A549 (cell line): Measurements from ENCODE around the gene PNPLA7. TPM values are rescaled to one million over a fixed set of nuclear protein-coding genes. Genes with fewer than 3 reads are reported as not detected.

Experiments
- ATAC-seq, 2 experiments: fragments of 200-7000 bp in 1 of 2; fragments of >200 bp in 1 of 2; cut with Nextera tagmentation in 1 of 2; cut with Tn5 transposase in 1 of 2; 3 replicates each; pipeline versions ENCODE4 v1.8.0 to v1.9.1; 2018 to 2020; ENCODE audit warnings: mild to moderate bottlenecking in 1 of 2, moderate library complexity in 1 of 2
- CTCF ChIA-PET: fragments of 300-600 bp; sonication (Branson Sonifier 250); formaldehyde crosslinking; extraction: SDS; loops from one replicate; lab custom pipeline; 2021; ENCODE audit warnings: antibody characterized with exemption, inconsistent platforms; lab: Yijun Ruan, JAX
- POLR2A ChIA-PET: fragments of 350-600 bp; formaldehyde crosslinking; extraction: SDS; loops from one replicate; lab custom pipeline; 2021; ENCODE audit warnings: antibody characterized with exemption, inconsistent platforms; lab: Yijun Ruan, JAX
- DNase-seq, 2 experiments: peaks; one replicate each; pipeline versions ENCODE4 v3.0.0 to v3.0.0-alpha.2; 2011 to 2016; ENCODE audit warnings: low read depth in 1 of 2, low spot score in 1 of 2
- FAIRE-seq: peaks from 2 replicates; lab custom pipeline; 2011; peaks lifted over from hg19 to GRCh38; lab: Jason Lieb, UNC
- H3K27ac ChIP-seq, 2 experiments: fragments of >200 bp; sonication (Bioruptor Twin); formaldehyde crosslinking; 3 replicates each; pipeline ENCODE4 v1.5.1; 2016 to 2017
- H3K4me1 ChIP-seq: fragments of >200 bp; sonication (Bioruptor Twin); formaldehyde crosslinking; 3 replicates; pipeline ENCODE4 v1.6.1; 2016
- H3K4me2 ChIP-seq: fragments of >200 bp; sonication (Bioruptor Twin); formaldehyde crosslinking; 3 replicates; pipeline ENCODE4 v1.6.1; 2016
- H3K4me3 ChIP-seq: fragments of >200 bp; sonication (Bioruptor Twin); formaldehyde crosslinking; 3 replicates; pipeline ENCODE4 v1.5.1; 2016
- H3K9me3 ChIP-seq: fragments of >200 bp; sonication (Bioruptor Twin); formaldehyde crosslinking; 3 replicates; pipeline ENCODE4 v1.6.1; 2016
- BHLHE40 ChIP-seq: IDR thresholded peaks from 2 replicates; pipeline ENCODE4 v1.6.1; 2012; ENCODE audit warnings: low read depth, low read length, inconsistent platforms
- CBX8 ChIP-seq: fragments of 200-600 bp; sonication (generic); IDR thresholded peaks from 2 replicates; pipeline ENCODE4 v1.6.1; 2016
- CHD4 ChIP-seq: fragments of 200-600 bp; sonication (generic); IDR thresholded peaks from 2 replicates; pipeline ENCODE4 v1.6.1; 2016; ENCODE audit warnings: antibody characterized with exemption, mild to moderate bottlenecking, borderline replicate concordance
- FOSL2 ChIP-seq, 2 experiments: fragments of 450-650 bp in 1 of 2; fragments of >200 bp in 1 of 2; sonication (Bioruptor Twin) in 1 of 2; formaldehyde crosslinking; IDR thresholded peaks; 2 replicates each; pipeline versions ENCODE4 v1.5.0 to v1.6.1; 2016 to 2020; ENCODE audit warnings: mild to moderate bottlenecking in 1 of 2, moderate library complexity in 1 of 2
- GATA3 ChIP-seq: IDR thresholded peaks from 2 replicates; pipeline ENCODE4 v1.6.1; 2012; ENCODE audit warnings: borderline replicate concordance
- HDAC2 ChIP-seq: fragments of 200-600 bp; sonication (generic); IDR thresholded peaks from 2 replicates; pipeline ENCODE4 v1.6.1; 2016
- HEYL ChIP-seq: fragments of 250-450 bp; sonication (Bioruptor Pico); IDR thresholded peaks from 2 replicates; pipeline ENCODE4 v1.8.0; 2021; ENCODE audit warnings: mild to moderate bottlenecking, moderate library complexity
- HOXB13 ChIP-seq: fragments of 250-450 bp; sonication (Bioruptor Pico); IDR thresholded peaks from 2 replicates; pipeline ENCODE4 v1.5.0; 2020; ENCODE audit warnings: low read depth, mild to moderate bottlenecking, moderate library complexity
- KDM1A ChIP-seq: fragments of 200-600 bp; sonication (generic); IDR thresholded peaks from 2 replicates; pipeline ENCODE4 v1.6.1; 2016; ENCODE audit warnings: low read depth, mild to moderate bottlenecking
- NFE2L2 ChIP-seq: fragments of 150-350 bp; conservative IDR thresholded peaks from 2 replicates; pipeline ENCODE4 v1.6.1; 2014; ENCODE audit warnings: low read length
- POLR2A ChIP-seq: IDR thresholded peaks from 2 replicates; pipeline ENCODE4 v1.6.1; 2012; ENCODE audit warnings: mild to moderate bottlenecking, low read length
- POLR2AphosphoS2 ChIP-seq: conservative IDR thresholded peaks from 2 replicates; pipeline ENCODE4 v1.6.1; 2012; ENCODE audit warnings: low read length, improper control_type of control experiment, inconsistent platforms
- TFCP2L1 ChIP-seq: fragments of 250-450 bp; sonication (Bioruptor Pico); IDR thresholded peaks from 2 replicates; pipeline ENCODE4 v1.5.0; 2021; ENCODE audit warnings: mild to moderate bottlenecking
- ZC3H11A ChIP-seq: fragments of 450-650 bp; IDR thresholded peaks from 2 replicates; pipeline ENCODE4 v1.6.1; 2014; ENCODE audit warnings: antibody characterized with exemption, mild to moderate bottlenecking
- ZFP36 ChIP-seq: fragments of 450-650 bp; IDR thresholded peaks from 2 replicates; pipeline ENCODE4 v1.6.1; 2014; ENCODE audit warnings: borderline replicate concordance; ENCODE audit not compliant: partially characterized antibody
- ZNF302 ChIP-seq: fragments of 250-450 bp; sonication (Bioruptor Pico); IDR thresholded peaks from 2 replicates; pipeline ENCODE4 v1.9.0; 2021; ENCODE audit warnings: inconsistent platforms, mild to moderate bottlenecking, moderate library complexity
- ZSCAN20 ChIP-seq: fragments of 250-450 bp; sonication (Bioruptor Pico); IDR thresholded peaks from 2 replicates; pipeline ENCODE4 v1.8.0; 2022; ENCODE audit warnings: mild to moderate bottlenecking, moderate library complexity
- WGBS: methylation state at CpG from one replicate; pipeline ENCODE4 v1.1.6; 2017; ENCODE audit errors: missing lambda C conversion rate; 5-methylcytosine and 5-hydroxymethylcytosine counted together
- polyA plus RNA-seq, 4 experiments: library from polyadenylated mRNA; depleted of rRNA in 3 of 4; stranded (reverse); fragments of >200 nt; fragmentation: RNase III in 1 of 4; extraction: RNeasy Plus Mini Kit Qiagen cat#74134 plus additional on column Dnase treatment in 1 of 4; gene quantifications; 2 replicates in 3 of 4; 3 replicates in 1 of 4; pipeline ENCODE4 v1.2.3, GENCODE V29; 2011 to 2017
- TF ChIP-seq, protein P1 (sequence below): IDR thresholded peaks from 2 replicates; pipeline ENCODE4 v1.6.1; 2012; ENCODE audit warnings: low read depth, borderline replicate concordance
- TF ChIP-seq, protein P2 (sequence below): fragments of 200-600 bp; sonication (generic); IDR thresholded peaks from 2 replicates; pipeline ENCODE4 v1.6.1; 2016; ENCODE audit warnings: antibody characterized with exemption, mild to moderate bottlenecking, moderate library complexity
- TF ChIP-seq, protein P3 (sequence below): IDR thresholded peaks from 2 replicates; pipeline ENCODE4 v1.6.1; 2012
- TF ChIP-seq, protein P4 (sequence below): fragments of 150-350 bp; IDR thresholded peaks from 2 replicates; pipeline ENCODE4 v1.6.1; 2014; ENCODE audit warnings: low read depth, mild to moderate bottlenecking, low read length
- TF ChIP-seq, protein P5 (sequence below): fragments of >200 bp; sonication (Bioruptor Twin); formaldehyde crosslinking; IDR thresholded peaks from 2 replicates; pipeline ENCODE4 v1.6.1; 2016
- TF ChIP-seq, protein P6 (sequence below): IDR thresholded peaks from 2 replicates; pipeline ENCODE4 v1.6.1; 2012

Gene PNPLA7
- polyA plus RNA-seq, 2 of the 4 experiments (the other 2 are of a cell fraction): 0.31 to 1.1 TPM

DNA sequence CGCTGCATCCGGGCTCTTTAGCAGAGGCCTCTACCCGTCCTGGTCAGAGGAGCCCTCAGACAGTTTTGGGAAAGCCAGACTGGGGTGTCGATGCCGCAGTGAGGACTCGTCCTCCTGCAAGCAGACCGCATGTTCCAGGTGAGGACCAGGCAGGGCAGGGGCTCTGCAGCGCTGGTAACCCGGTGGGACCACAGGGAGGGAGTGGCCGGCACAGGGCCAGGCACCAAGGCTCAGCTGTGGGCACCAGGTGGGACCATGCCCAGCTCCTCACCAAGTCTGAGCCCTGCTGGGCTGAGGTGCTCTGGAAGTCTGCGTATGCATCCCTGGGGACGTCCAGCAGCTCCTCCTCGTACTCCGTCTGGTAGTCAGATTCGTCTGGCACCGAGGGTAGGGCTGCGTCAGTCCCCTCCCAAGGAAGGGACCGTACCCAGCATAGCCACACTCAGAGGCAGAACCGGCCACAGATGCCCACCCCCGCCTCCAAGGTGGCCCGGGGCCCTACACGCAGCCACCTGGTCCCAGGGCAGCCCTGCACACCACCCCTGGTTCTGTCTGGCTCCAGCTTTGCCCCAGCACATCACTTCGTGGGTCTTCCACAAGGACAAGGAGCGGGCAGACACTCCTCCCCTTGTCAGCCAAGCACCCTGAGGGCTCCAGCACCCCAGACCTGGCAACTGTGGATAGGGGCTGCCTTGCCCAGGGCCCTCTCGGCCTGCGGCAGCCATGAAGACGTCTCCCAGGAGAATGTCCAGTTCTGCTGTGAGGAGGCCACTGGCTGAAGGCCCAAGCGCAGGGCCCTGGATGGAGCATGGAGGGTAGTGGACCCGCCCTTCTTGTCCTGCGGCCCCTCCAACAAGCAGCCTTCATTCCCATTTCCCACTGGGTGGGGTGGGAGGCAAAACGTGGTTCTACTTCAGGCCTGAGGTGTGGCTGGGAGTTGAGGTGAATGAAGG is 89.6 kb downstream of the PNPLA7 start (continued):
- TF ChIP-seq, protein P1, sequence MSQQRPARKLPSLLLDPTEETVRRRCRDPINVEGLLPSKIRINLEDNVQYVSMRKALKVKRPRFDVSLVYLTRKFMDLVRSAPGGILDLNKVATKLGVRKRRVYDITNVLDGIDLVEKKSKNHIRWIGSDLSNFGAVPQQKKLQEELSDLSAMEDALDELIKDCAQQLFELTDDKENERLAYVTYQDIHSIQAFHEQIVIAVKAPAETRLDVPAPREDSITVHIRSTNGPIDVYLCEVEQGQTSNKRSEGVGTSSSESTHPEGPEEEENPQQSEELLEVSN: no peak
- no peak for TF ChIP-seq GATA3

DNA sequence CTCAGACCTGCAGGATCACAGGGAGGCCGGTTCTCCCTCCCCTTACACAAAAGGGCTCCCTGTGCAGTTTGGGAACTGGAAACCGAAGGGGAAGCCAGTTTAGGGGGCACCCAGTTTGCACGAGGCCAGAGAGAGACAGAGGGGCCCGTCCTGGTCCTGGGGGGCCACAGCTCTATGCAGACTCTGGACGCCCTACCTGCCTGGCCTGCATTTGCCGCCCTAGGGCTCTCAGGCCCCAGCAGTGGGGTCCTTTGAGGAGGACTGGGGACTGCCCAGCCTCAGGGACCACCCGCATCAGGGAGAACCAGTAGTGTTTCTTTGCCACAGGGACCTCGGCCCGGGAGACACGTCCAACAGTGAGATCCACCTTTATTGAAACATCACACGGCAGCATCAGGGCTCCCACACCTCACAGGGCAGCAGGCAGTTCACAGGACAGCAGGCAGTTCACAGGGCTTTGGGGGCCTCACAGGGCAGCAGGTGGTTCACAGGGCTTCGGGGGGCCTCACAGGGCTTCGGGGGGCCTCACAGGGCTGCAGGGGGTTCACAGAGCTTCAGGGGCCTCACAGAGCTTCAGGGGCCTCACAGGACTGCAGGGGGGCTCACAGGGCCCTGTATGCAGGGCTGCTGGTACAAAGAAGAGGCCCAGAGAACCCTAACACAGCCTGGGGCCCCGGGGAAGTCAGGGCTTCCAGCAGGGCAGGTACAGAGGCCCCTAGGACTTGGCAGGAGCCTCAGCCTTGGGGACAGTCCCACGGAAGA is 90.4 kb downstream of the PNPLA7 start:
- no peaks in the 10 kb centered on the region for H3K9me3 ChIP-seq
- 30% methylated on average over 10 of the region's 15 CpGs for whole genome bisulfite sequencing
- DNase-seq: no peak
- ChIA-PET CTCF (interaction anchor here (0.6 to 1.7 kb wide), 5 partner anchors 12 to 46 kb away, joined by 3 to 4 read pairs (median 3); no protein-coding TSS in a partner anchor), POLR2A (interaction anchor here (0.6 to 1.0 kb wide), 6 partner anchors 15 to 183 kb away, joined by 3 to 7 read pairs (median 4); partner anchors contain the start of genes EXD3, NOXA1, NRARP and TOR4A)
- ATAC-seq: peak; percentile 15 to 19; a peak in 5 of 6 replicates
- H3K4me1 ChIP-seq: peaks cover 32% of the 10 kb centered on the region
- peak; percentile 30; the same call in 1 of the 2 replicates for TF ChIP-seq HOXB13 (CRISPR knock-in tag)
- TF ChIP-seq, protein P2, sequence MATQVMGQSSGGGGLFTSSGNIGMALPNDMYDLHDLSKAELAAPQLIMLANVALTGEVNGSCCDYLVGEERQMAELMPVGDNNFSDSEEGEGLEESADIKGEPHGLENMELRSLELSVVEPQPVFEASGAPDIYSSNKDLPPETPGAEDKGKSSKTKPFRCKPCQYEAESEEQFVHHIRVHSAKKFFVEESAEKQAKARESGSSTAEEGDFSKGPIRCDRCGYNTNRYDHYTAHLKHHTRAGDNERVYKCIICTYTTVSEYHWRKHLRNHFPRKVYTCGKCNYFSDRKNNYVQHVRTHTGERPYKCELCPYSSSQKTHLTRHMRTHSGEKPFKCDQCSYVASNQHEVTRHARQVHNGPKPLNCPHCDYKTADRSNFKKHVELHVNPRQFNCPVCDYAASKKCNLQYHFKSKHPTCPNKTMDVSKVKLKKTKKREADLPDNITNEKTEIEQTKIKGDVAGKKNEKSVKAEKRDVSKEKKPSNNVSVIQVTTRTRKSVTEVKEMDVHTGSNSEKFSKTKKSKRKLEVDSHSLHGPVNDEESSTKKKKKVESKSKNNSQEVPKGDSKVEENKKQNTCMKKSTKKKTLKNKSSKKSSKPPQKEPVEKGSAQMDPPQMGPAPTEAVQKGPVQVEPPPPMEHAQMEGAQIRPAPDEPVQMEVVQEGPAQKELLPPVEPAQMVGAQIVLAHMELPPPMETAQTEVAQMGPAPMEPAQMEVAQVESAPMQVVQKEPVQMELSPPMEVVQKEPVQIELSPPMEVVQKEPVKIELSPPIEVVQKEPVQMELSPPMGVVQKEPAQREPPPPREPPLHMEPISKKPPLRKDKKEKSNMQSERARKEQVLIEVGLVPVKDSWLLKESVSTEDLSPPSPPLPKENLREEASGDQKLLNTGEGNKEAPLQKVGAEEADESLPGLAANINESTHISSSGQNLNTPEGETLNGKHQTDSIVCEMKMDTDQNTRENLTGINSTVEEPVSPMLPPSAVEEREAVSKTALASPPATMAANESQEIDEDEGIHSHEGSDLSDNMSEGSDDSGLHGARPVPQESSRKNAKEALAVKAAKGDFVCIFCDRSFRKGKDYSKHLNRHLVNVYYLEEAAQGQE: no peak
- no peak for FAIRE-seq
- peak overlapping the region; percentile 89 to 93 for H3K27ac ChIP-seq
- H3K4me2 ChIP-seq: peak overlapping the region; percentile 99
- H3K4me3 ChIP-seq: peak overlapping the region; percentile 83

DNA sequence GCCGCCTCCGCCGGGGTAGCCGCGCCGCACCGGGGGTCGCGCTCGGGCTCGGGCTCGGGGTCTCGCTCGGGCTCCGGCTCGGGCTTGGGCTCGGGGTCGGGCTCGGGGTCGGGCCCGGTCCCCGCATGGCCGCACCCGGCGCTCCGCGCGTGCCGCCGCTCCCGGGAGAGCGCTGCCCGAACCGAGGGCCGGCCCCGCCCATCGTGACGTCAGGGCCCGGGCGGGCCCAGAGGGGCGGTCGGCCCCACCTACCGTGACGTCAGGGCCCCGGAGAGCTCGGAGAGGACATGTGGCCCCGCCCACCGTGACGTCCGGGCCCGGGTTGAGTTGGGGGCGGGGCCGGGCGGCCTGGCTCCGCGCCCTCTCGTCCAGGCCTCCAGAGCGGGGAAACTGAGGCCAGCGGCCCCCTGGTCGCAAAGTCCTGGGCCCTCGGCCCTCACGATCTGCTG is 91.0 kb downstream of the PNPLA7 start, which contains the start of gene NSMF:
Gene NSMF (minus strand): TSS at position 183 of the 449 bp plus-strand sequence. CDS start 232 bp downstream, outside the sequence.
- H3K27ac ChIP-seq: peak within 1 kb of the TSS; percentile 89 to 93
- WGBS: 0% methylated on average over 6 of the region's 62 CpGs
- TF ChIP-seq BHLHE40: no peak
- TF ChIP-seq ZSCAN20 (CRISPR knock-in tag): 0 out of 2 replicates have a peak, but pooled peaks have one; percentile 42
- TF ChIP-seq, protein P3, sequence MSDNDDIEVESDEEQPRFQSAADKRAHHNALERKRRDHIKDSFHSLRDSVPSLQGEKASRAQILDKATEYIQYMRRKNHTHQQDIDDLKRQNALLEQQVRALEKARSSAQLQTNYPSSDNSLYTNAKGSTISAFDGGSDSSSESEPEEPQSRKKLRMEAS: peak; percentile 63; the same call in 1 of the 2 replicates
- TF ChIP-seq HEYL (CRISPR knock-in tag): no peak; the same call in 1 of the 2 replicates
- TF ChIP-seq KDM1A: no peak
- TF ChIP-seq FOSL2 (IDR thresholded peaks at IDR 0.05): no peak
- peak; percentile 34; the same call in 1 of the 2 replicates for TF ChIP-seq FOSL2 (CRISPR knock-in tag; IDR thresholded peaks at IDR 0.05)
- TF ChIP-seq ZC3H11A: no peak
- no peak for TF ChIP-seq POLR2AphosphoS2
- no peak for TF ChIP-seq NFE2L2
- no peak for TF ChIP-seq ZNF302
- TF ChIP-seq, protein P4, sequence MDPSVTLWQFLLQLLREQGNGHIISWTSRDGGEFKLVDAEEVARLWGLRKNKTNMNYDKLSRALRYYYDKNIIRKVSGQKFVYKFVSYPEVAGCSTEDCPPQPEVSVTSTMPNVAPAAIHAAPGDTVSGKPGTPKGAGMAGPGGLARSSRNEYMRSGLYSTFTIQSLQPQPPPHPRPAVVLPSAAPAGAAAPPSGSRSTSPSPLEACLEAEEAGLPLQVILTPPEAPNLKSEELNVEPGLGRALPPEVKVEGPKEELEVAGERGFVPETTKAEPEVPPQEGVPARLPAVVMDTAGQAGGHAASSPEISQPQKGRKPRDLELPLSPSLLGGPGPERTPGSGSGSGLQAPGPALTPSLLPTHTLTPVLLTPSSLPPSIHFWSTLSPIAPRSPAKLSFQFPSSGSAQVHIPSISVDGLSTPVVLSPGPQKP: no peak
- TF ChIP-seq CBX8: no peak
- TF ChIP-seq, protein P5, sequence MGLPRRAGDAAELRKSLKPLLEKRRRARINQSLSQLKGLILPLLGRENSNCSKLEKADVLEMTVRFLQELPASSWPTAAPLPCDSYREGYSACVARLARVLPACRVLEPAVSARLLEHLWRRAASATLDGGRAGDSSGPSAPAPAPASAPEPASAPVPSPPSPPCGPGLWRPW: no peak
- TF ChIP-seq CHD4: no peak
- no peak for TF ChIP-seq TFCP2L1 (CRISPR knock-in tag)
- no peak for TF ChIP-seq HOXB13 (CRISPR knock-in tag)
- TF ChIP-seq, protein P6, sequence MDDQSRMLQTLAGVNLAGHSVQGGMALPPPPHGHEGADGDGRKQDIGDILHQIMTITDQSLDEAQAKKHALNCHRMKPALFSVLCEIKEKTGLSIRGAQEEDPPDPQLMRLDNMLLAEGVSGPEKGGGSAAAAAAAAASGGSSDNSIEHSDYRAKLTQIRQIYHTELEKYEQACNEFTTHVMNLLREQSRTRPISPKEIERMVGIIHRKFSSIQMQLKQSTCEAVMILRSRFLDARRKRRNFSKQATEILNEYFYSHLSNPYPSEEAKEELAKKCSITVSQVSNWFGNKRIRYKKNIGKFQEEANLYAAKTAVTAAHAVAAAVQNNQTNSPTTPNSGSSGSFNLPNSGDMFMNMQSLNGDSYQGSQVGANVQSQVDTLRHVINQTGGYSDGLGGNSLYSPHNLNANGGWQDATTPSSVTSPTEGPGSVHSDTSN: no peak
- TF ChIP-seq, protein P1: no peak
- TF ChIP-seq POLR2A: peak; percentile 84
- TF ChIP-seq HDAC2: no peak
- TF ChIP-seq ZFP36: no peak

More for the DNA sequence above, 91.0 kb downstream of the PNPLA7 start, which contains the start of gene NSMF:
- ATAC-seq (peak; percentile 59 to 67), FAIRE-seq (no peak), DNase-seq (peak; percentile 91 to 99)
- ChIA-PET POLR2A (interaction anchor here (0.6 to 1.0 kb wide), 6 partner anchors 14 to 182 kb away, joined by 3 to 7 read pairs (median 4); partner anchors contain the start of genes EXD3, NOXA1, NRARP and TOR4A), CTCF (interaction anchor here (0.6 to 1.7 kb wide), 5 partner anchors 11 to 47 kb away, joined by 3 to 4 read pairs (median 3); no protein-coding TSS in a partner anchor)
- Histone ChIP-seq H3K4me1 (peaks cover 38% of the 10 kb centered on the region), H3K9me3 (no peaks in the 10 kb centered on the region), H3K4me3 (peak within 1 kb of the TSS; percentile 83), H3K4me2 (peak within 1 kb of the TSS; percentile 99)
